ENCODE data around the gene ULK2. TPM values are rescaled to one million over a fixed set of nuclear protein-coding genes. Genes with fewer than 3 reads are reported as not detected.

Gene ULK2
- total RNA-seq, 2 donors from 2014 or later = 19.5 to 33.7 TPM

GRCh38 chr17:19781488-19782458 is 86.0 kb downstream of the ULK2 start:
- Mint-ChIP-seq H3K27ac (no peak overlapping the region), H3K9me3 (no peaks in the 10 kb centered on the region), H3K4me1 (no peaks in the 10 kb centered on the region), H3K36me3 (ENCODE audit: low read depth) (peaks cover 33% of the 10 kb centered on the region), H3K27me3 (ENCODE audit: insufficient read depth) (no peaks in the 10 kb centered on the region), H3K4me3 (no peak overlapping the region)
- H3K4me1 ChIP-seq (ENCODE audit: control insufficient read depth, insufficient read depth, low read length) = no peaks in the 10 kb centered on the region
- H3K9ac ChIP-seq (ENCODE audit: extremely low read depth, low read length, poor library complexity, severe bottlenecking) = no peak overlapping the region
- no peaks in the 10 kb centered on the region for H3K9me3 ChIP-seq (ENCODE audit: control insufficient read depth, low read length)
- TF ChIP-seq, protein P1, sequence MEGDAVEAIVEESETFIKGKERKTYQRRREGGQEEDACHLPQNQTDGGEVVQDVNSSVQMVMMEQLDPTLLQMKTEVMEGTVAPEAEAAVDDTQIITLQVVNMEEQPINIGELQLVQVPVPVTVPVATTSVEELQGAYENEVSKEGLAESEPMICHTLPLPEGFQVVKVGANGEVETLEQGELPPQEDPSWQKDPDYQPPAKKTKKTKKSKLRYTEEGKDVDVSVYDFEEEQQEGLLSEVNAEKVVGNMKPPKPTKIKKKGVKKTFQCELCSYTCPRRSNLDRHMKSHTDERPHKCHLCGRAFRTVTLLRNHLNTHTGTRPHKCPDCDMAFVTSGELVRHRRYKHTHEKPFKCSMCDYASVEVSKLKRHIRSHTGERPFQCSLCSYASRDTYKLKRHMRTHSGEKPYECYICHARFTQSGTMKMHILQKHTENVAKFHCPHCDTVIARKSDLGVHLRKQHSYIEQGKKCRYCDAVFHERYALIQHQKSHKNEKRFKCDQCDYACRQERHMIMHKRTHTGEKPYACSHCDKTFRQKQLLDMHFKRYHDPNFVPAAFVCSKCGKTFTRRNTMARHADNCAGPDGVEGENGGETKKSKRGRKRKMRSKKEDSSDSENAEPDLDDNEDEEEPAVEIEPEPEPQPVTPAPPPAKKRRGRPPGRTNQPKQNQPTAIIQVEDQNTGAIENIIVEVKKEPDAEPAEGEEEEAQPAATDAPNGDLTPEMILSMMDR (conservative IDR thresholded peaks at IDR 0.05) = no peak
- no peak overlapping the region for H3K27ac ChIP-seq (ENCODE audit: low read depth, low read length)
- H3K4me3 ChIP-seq (ENCODE audit: low read length) = no peak overlapping the region
- peaks cover 49% of the 10 kb centered on the region for H3K36me3 ChIP-seq (ENCODE audit: control insufficient read depth, insufficient read depth, low read length)
- no peak for DNase-seq
- WGBS, 2 experiments (ENCODE audit: insufficient coverage in 1 of 2, insufficient read length in 1 of 2) = 95 to 100% methylated on average over 5 to 9 of the region's 9 CpGs
- H3K27me3 ChIP-seq (ENCODE audit: control insufficient read depth, insufficient read depth, low read length, poor library complexity, severe bottlenecking) = no peaks in the 10 kb centered on the region

- Mint-ChIP-seq H3K27ac (no peak overlapping the region), H3K36me3 (ENCODE audit: low read depth) (peaks cover 39% of the 10 kb centered on the region), H3K4me1 (no peaks in the 10 kb centered on the region), H3K27me3 (ENCODE audit: insufficient read depth) (no peaks in the 10 kb centered on the region), H3K4me3 (no peak overlapping the region), H3K9me3 (no peaks in the 10 kb centered on the region)
- DNase-seq = no peak
- Histone ChIP-seq H3K9ac (ENCODE audit: extremely low read depth, low read length, poor library complexity, severe bottlenecking) (no peak overlapping the region), H3K4me1 (ENCODE audit: control insufficient read depth, insufficient read depth, low read length) (no peaks in the 10 kb centered on the region), H3K27ac (ENCODE audit: low read depth, low read length) (no peak overlapping the region), H3K4me3 (ENCODE audit: low read length) (no peak overlapping the region), H3K27me3 (ENCODE audit: control insufficient read depth, insufficient read depth, low read length, poor library complexity, severe bottlenecking) (no peaks in the 10 kb centered on the region), H3K36me3 (ENCODE audit: control insufficient read depth, insufficient read depth, low read length) (peaks cover 57% of the 10 kb centered on the region), H3K9me3 (ENCODE audit: control insufficient read depth, low read length) (no peaks in the 10 kb centered on the region)
- TF ChIP-seq, protein P1 (conservative IDR thresholded peaks at IDR 0.05) = no peak
- 94% methylated on average over 3 to 4 of the region's 4 CpGs for WGBS, 2 experiments (ENCODE audit: insufficient coverage in 1 of 2, insufficient read length in 1 of 2)
Observed at GRCh38 chr17:19780846-19781245, 86.9 kb downstream of the ULK2 start.

- peaks cover 5% of the 10 kb centered on the region for H3K4me1 Mint-ChIP-seq
- WGBS, 2 experiments (ENCODE audit: insufficient coverage in 1 of 2, insufficient read length in 1 of 2) = 92% methylated on average over 4 to 6 of the region's 6 CpGs
- no peak overlapping the region for H3K4me3 ChIP-seq (ENCODE audit: low read length)
- H3K27ac ChIP-seq (ENCODE audit: low read depth, low read length) = no peak overlapping the region
- no peak overlapping the region for H3K4me3 Mint-ChIP-seq
- H3K27ac Mint-ChIP-seq = no peak overlapping the region
- no peaks in the 10 kb centered on the region for H3K27me3 ChIP-seq (ENCODE audit: control insufficient read depth, insufficient read depth, low read length, poor library complexity, severe bottlenecking)
- no peaks in the 10 kb centered on the region for H3K27me3 Mint-ChIP-seq (ENCODE audit: insufficient read depth)
- no peaks in the 10 kb centered on the region for H3K9me3 Mint-ChIP-seq
- no peak for DNase-seq
- peaks cover 24% of the 10 kb centered on the region for H3K36me3 Mint-ChIP-seq (ENCODE audit: low read depth)
- no peaks in the 10 kb centered on the region for H3K9me3 ChIP-seq (ENCODE audit: control insufficient read depth, low read length)
- H3K9ac ChIP-seq (ENCODE audit: extremely low read depth, low read length, poor library complexity, severe bottlenecking) = no peak overlapping the region
- peaks cover 30% of the 10 kb centered on the region for H3K36me3 ChIP-seq (ENCODE audit: control insufficient read depth, insufficient read depth, low read length)
- TF ChIP-seq, protein P1 (conservative IDR thresholded peaks at IDR 0.05) = no peak
- H3K4me1 ChIP-seq (ENCODE audit: control insufficient read depth, insufficient read depth, low read length) = no peaks in the 10 kb centered on the region
Observed at GRCh38 chr17:19773534-19773933, 94.2 kb downstream of the ULK2 start.

Data from endodermal cell (in vitro differentiated cells).